HUDEP-2 (cell line): ENCODE measurements around the gene HSP90AA1.

Experiments used
- DNase-seq, 76 experiments: peaks; one replicate each; lab custom pipeline; 2025; ENCODE audit not compliant: unreplicated experiment in 76 of 76; lab: John Stamatoyannopoulos, UW

Gene HSP90AA1

GRCh38 chr14:102044566-102044965 lies 42.3 kb downstream of the HSP90AA1 start:
- no peak for DNase-seq

DNA sequence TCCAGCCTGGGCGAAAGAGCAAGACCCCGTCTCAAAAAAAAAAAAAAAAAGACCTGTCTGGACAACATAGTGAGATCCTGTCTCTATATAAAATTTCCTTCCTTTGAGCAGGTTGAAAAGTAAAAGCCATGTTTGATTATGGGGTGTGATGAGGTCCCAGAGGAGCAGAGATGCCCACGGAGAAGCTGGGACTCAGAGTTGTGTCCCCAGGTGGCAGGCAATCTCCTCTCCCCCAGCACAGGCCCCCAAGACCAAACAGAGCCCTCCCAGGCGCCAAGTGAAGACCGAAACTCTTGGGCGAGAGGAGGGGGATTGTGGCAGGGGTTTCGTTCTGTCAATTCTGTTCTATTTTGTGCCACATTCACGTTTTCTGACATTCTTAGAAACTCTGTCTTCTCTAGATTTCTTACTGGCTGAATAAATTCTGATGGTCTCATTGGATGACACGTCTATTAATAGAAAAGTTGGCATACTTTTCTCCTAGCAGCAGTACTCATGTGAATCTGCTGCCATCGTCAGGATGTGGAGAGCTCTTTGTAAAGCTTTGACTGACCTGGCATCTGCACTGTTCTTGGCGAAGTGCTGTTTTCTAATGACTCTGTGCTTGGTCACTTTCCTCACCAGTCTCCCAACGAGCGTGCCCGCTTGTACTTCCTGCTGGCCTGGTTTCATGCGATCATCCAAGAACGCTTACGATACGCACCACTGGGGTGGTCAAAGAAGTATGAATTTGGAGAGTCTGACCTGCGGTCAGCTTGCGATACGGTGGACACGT lies 43.4 kb downstream of the HSP90AA1 start:
- no peak for DNase-seq

DNA sequence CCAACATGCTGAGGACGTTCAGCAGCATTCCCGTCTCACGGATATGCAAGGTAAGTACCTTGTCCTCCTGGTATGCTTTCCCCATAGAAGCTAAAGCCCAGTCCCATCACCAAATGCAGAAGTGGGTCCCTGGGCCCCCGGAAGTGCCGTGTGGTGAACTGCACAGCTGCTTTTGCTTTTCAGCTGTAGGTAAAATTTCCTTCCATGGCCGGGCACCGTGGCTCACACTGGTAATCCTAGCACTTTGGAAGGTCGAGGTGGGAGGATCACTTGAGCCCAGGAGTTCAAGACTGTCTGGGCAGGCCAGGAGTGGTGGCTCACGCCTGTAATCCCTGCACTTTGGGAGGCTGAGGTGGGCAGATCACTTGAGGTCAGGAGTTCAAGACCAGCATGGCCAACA lies 44.1 kb downstream of the HSP90AA1 start:
- no peak for DNase-seq

GRCh38 chr14:102040153-102040552 lies 46.7 kb downstream of the HSP90AA1 start:
- DNase-seq, result no peak

- DNase-seq, result no peak
Observed at GRCh38 chr14:102039157-102039556, 47.7 kb downstream of the HSP90AA1 start.

DNA sequence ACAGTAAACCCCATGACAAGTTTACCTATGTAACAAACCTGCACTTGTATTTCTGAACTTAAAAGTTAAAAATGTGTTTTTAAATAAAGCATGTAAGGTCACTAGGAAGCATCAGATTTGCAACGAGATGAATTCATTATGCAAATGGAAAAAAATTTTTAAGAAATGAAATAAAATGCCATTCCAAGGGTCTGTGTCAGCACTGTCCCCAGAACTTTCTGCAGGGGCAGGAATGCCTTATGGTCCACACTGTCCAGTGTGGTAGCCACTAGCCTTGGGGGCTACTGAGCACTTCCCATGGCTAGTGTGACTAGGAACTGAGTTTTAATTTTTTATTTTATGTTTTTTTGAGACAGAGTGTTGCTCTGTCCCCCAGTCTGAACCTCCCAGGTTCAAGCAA lies 49.2 kb downstream of the HSP90AA1 start:
- no peak for DNase-seq

DNA sequence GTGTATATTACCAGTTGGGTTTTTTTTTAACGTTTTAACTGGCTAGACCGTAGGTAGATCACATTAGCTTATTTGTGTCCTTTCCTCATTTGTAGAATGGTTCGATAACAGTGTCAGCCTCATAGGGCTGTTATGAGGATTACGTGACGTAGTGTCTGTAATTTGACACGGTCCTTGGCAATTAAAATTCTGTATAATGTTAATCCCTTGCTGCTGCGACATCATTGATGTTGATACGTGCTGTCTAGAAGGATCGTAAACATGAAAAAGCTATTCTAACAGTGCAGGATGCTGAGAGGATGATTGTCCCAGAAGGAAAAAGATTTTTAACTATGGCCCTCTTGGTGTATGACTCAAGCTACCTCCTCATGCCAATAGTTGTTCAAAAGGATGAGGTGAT lies 50.9 kb downstream of the HSP90AA1 start:
- no peak for DNase-seq

DNA sequence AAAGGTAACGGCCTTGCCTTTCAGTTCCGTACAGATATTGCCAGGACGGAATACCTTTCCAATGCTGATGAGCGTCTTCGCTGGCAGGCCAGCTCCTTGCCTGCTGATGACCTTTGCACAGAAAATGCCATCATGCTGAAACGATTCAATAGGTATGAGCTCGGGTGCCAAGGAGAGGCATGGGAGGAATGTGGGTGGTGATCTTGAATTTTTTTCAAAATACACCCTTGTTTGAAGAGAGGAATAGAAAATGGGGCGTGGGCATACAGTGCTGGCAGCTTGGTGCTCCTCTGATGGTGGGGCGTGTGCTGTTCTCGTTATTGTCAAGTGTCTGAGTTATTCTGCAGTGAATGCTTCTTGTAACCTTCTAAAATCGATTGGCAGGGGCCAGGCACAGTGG lies 52.5 kb downstream of the HSP90AA1 start:
- DNase-seq, result no peak

GRCh38 chr14:102033241-102033640 lies 53.6 kb downstream of the HSP90AA1 start:
- DNase-seq, result no peak
